Measurements from ENCODE around the gene NRXN3. TPM values are rescaled to one million over a fixed set of nuclear protein-coding genes. Genes with fewer than 3 reads are reported as not detected.
A peak's percentile ranks its signal among the peaks of the same experiment; 100 is the strongest.

The NRXN3 gene
- total RNA-seq: 38.1 TPM

GRCh38 chr14:78170203-78170602 lies at the start of gene NRXN3:
NRXN3 (plus strand) TSS chr14:78170373; CDS start chr14:78243094, 72,721 bp downstream.
- intact Hi-C loops (cut with DNase I): no loop called here
- peak; percentile 38 for ATAC-seq
- DNase-seq (ENCODE audit: low spot score): no peak

GRCh38 chr14:78122436-78122835 lies 47.7 kb upstream of the NRXN3 start:
- no peak for DNase-seq (ENCODE audit: low spot score)
- intact Hi-C loops (cut with DNase I): loop anchor here (5.0 kb wide), 2 partner anchors 585 to 1585 kb away; no protein-coding TSS in a partner anchor
- ATAC-seq: no peak

GRCh38 chr14:78123650-78124253 lies 46.4 kb upstream of the NRXN3 start:
- no peak for DNase-seq (ENCODE audit: low spot score)
- intact Hi-C loops (cut with DNase I): loop anchor here (5.0 kb wide), 2 partner anchors 586 to 1586 kb away; no protein-coding TSS in a partner anchor
- ATAC-seq: no peak

- ATAC-seq (no peak), DNase-seq (ENCODE audit: low spot score) (no peak)
- intact Hi-C loops (cut with DNase I): no loop called here
These were observed 42.2 kb upstream of the NRXN3 start for GRCh38 chr14:78127961-78128360.

- DNase-seq (ENCODE audit: low spot score) (no peak), ATAC-seq (no peak)
- intact Hi-C loops (cut with DNase I): no loop called here
These were observed 40.8 kb upstream of the NRXN3 start for GRCh38 chr14:78129375-78129774.

GRCh38 chr14:78130356-78130755 lies 39.8 kb upstream of the NRXN3 start:
- ATAC-seq (no peak), DNase-seq (ENCODE audit: low spot score) (no peak)
- intact Hi-C loops (cut with DNase I): no loop called here

- no peak for DNase-seq (ENCODE audit: low spot score)
- intact Hi-C loops (cut with DNase I): no loop called here
- no peak for ATAC-seq
These were observed 39.0 kb upstream of the NRXN3 start for GRCh38 chr14:78131201-78131600.

GRCh38 chr14:78131616-78132015 lies 38.6 kb upstream of the NRXN3 start:
- intact Hi-C loops (cut with DNase I): no loop called here
- no peak for ATAC-seq
- no peak for DNase-seq (ENCODE audit: low spot score)

GRCh38 chr14:78135450-78135891 lies 34.7 kb upstream of the NRXN3 start:
- intact Hi-C loops (cut with DNase I): no loop called here
- DNase-seq (ENCODE audit: low spot score) (no peak), ATAC-seq (no peak)

- no peak for ATAC-seq
- intact Hi-C loops (cut with DNase I): no loop called here
- no peak for DNase-seq (ENCODE audit: low spot score)
These were observed 33.5 kb upstream of the NRXN3 start for GRCh38 chr14:78136695-78137094.

- DNase-seq (ENCODE audit: low spot score) (no peak), ATAC-seq (no peak)
- intact Hi-C loops (cut with DNase I): no loop called here
These were observed 28.6 kb upstream of the NRXN3 start for GRCh38 chr14:78141590-78141989.

GRCh38 chr14:78142998-78143397 lies 27.2 kb upstream of the NRXN3 start:
- DNase-seq (ENCODE audit: low spot score) (no peak), ATAC-seq (no peak)
- intact Hi-C loops (cut with DNase I): no loop called here

GRCh38 chr14:78143489-78144145 lies 26.6 kb upstream of the NRXN3 start:
- ATAC-seq (no peak), DNase-seq (ENCODE audit: low spot score) (no peak)
- intact Hi-C loops (cut with DNase I): no loop called here

GRCh38 chr14:78152201-78153063 lies 17.7 kb upstream of the NRXN3 start:
- ATAC-seq: no peak
- no peak for DNase-seq (ENCODE audit: low spot score)
- intact Hi-C loops (cut with DNase I): loop anchor here (1.0 kb wide), 1 partner anchor 13 kb away; no protein-coding TSS in a partner anchor

GRCh38 chr14:78153064-78153341 lies 17.2 kb upstream of the NRXN3 start:
- ATAC-seq: no peak
- intact Hi-C loops (cut with DNase I): loop anchor here (1.0 kb wide), 1 partner anchor 12 kb away; no protein-coding TSS in a partner anchor
- DNase-seq (ENCODE audit: low spot score): no peak

GRCh38 chr14:78154827-78155226 lies 15.3 kb upstream of the NRXN3 start:
- ATAC-seq: no peak
- intact Hi-C loops (cut with DNase I): no loop called here
- DNase-seq (ENCODE audit: low spot score): no peak

GRCh38 chr14:78156196-78156595 lies 14.0 kb upstream of the NRXN3 start:
- intact Hi-C loops (cut with DNase I): no loop called here

GRCh38 chr14:78157494-78158437 lies 12.4 kb upstream of the NRXN3 start:
- intact Hi-C loops (cut with DNase I): no loop called here
- no peak for DNase-seq (ENCODE audit: low spot score)
- ATAC-seq: no peak

More at GRCh38 chr14:78156196-78156595, 14.0 kb upstream of the NRXN3 start:
- no peak for DNase-seq (ENCODE audit: low spot score)
- ATAC-seq: no peak

- DNase-seq (ENCODE audit: low spot score) (no peak), ATAC-seq (no peak)
- intact Hi-C loops (cut with DNase I): no loop called here
These were observed 8.0 kb upstream of the NRXN3 start for GRCh38 chr14:78162202-78162601.

Data from sciatic nerve (tissue), 2 donors.